ENCODE results near the gene GPR50. TPM values are rescaled to one million over a fixed set of nuclear protein-coding genes. Genes with fewer than 3 reads are reported as not detected.

Gene GPR50
- polyA plus RNA-seq, 4 donors, result not detected

GRCh38 chrX:151183912-151184565, 7.7 kb downstream of the GPR50 start:
- no peak overlapping the region for H3K4me3 ChIP-seq (ENCODE audit: low read depth in 1 of 3, low read length in 3 of 3)
- no peaks in the 10 kb centered on the region for H3K4me1 ChIP-seq (ENCODE audit: control insufficient read depth in 3 of 3, insufficient read depth in 2 of 3, low read depth in 1 of 3, low read length in 2 of 3)
- H3K27me3 ChIP-seq (ENCODE audit: control insufficient read depth in 3 of 3, insufficient read depth in 3 of 3, low read length in 3 of 3), result peaks cover 0 to 16% (median 12%) of the 10 kb centered on the region in 3 donors
- no peak for FAIRE-seq
- H3K36me3 ChIP-seq (ENCODE audit: control insufficient read depth in 3 of 3, insufficient read depth in 2 of 3, low read depth in 1 of 3, low read length in 3 of 3), result no peaks in the 10 kb centered on the region
- no peak for DNase-seq
- H3K27ac ChIP-seq (ENCODE audit: low read depth in 1 of 3, low read length in 2 of 3), result no peak overlapping the region
- no peaks in the 10 kb centered on the region for H3K9me3 ChIP-seq (ENCODE audit: control insufficient read depth in 2 of 2, insufficient read depth in 1 of 2, low read depth in 1 of 2, low read length in 1 of 2)
- WGBS, 3 donors, result 9 to 36% (median 12%) methylated on average over 13 to 14 of the region's 14 CpGs

- 48 to 66% (median 52%) methylated on average over 2 of the region's 2 CpGs for WGBS, 3 donors
- no peaks in the 10 kb centered on the region for H3K4me1 ChIP-seq (ENCODE audit: control insufficient read depth in 3 of 3, insufficient read depth in 2 of 3, low read depth in 1 of 3, low read length in 2 of 3)
- H3K27me3 ChIP-seq (ENCODE audit: control insufficient read depth in 3 of 3, insufficient read depth in 3 of 3, low read length in 3 of 3), result peaks cover 0 to 16% (median 12%) of the 10 kb centered on the region in 3 donors
These were observed 8.3 kb downstream of the GPR50 start for GRCh38 chrX:151184705-151185104.

GRCh38 chrX:151206871-151207270, 30.5 kb downstream of the GPR50 start:
- H3K36me3 ChIP-seq (ENCODE audit: control insufficient read depth in 3 of 3, insufficient read depth in 2 of 3, low read depth in 1 of 3, low read length in 3 of 3), result no peaks in the 10 kb centered on the region
- 46 to 74% (median 49%) methylated on average over 2 of the region's 2 CpGs for WGBS, 3 donors
- no peaks in the 10 kb centered on the region for H3K9me3 ChIP-seq (ENCODE audit: control insufficient read depth in 2 of 2, insufficient read depth in 1 of 2, low read depth in 1 of 2, low read length in 1 of 2)
- FAIRE-seq (no peak), DNase-seq (no peak)
- H3K27ac ChIP-seq (ENCODE audit: low read depth in 1 of 3, low read length in 2 of 3), result no peak overlapping the region
- H3K4me3 ChIP-seq (ENCODE audit: low read depth in 1 of 3, low read length in 3 of 3), result no peak overlapping the region
- no peaks in the 10 kb centered on the region for H3K4me1 ChIP-seq (ENCODE audit: control insufficient read depth in 3 of 3, insufficient read depth in 2 of 3, low read depth in 1 of 3, low read length in 2 of 3)
- no peaks in the 10 kb centered on the region for H3K27me3 ChIP-seq (ENCODE audit: control insufficient read depth in 3 of 3, insufficient read depth in 3 of 3, low read length in 3 of 3)

More at GRCh38 chrX:151184705-151185104, 8.3 kb downstream of the GPR50 start:
- DNase-seq (no peak), FAIRE-seq (no peak)
- no peaks in the 10 kb centered on the region for H3K9me3 ChIP-seq (ENCODE audit: control insufficient read depth in 2 of 2, insufficient read depth in 1 of 2, low read depth in 1 of 2, low read length in 1 of 2)
- H3K27ac ChIP-seq (ENCODE audit: low read depth in 1 of 3, low read length in 2 of 3), result no peak overlapping the region
- no peaks in the 10 kb centered on the region for H3K36me3 ChIP-seq (ENCODE audit: control insufficient read depth in 3 of 3, insufficient read depth in 2 of 3, low read depth in 1 of 3, low read length in 3 of 3)
- no peak overlapping the region for H3K4me3 ChIP-seq (ENCODE audit: low read depth in 1 of 3, low read length in 3 of 3)

GRCh38 chrX:151225843-151226242, 49.5 kb downstream of the GPR50 start:
- H3K9me3 ChIP-seq (ENCODE audit: control insufficient read depth in 2 of 2, insufficient read depth in 1 of 2, low read depth in 1 of 2, low read length in 1 of 2), result no peaks in the 10 kb centered on the region
- FAIRE-seq, result no peak
- H3K36me3 ChIP-seq (ENCODE audit: control insufficient read depth in 3 of 3, insufficient read depth in 2 of 3, low read depth in 1 of 3, low read length in 3 of 3), result no peaks in the 10 kb centered on the region
- peaks cover 0 to 3% (median 2%) of the 10 kb centered on the region in 3 donors for H3K27me3 ChIP-seq (ENCODE audit: control insufficient read depth in 3 of 3, insufficient read depth in 3 of 3, low read length in 3 of 3)
- H3K4me3 ChIP-seq (ENCODE audit: low read depth in 1 of 3, low read length in 3 of 3), result no peak overlapping the region
- H3K27ac ChIP-seq (ENCODE audit: low read depth in 1 of 3, low read length in 2 of 3), result no peak overlapping the region
- no peaks in the 10 kb centered on the region for H3K4me1 ChIP-seq (ENCODE audit: control insufficient read depth in 3 of 3, insufficient read depth in 2 of 3, low read depth in 1 of 3, low read length in 2 of 3)
- WGBS, 3 donors, result 68 to 96% (median 81%) methylated on average over 1 of the region's 1 CpG
- no peak for DNase-seq

- no peak overlapping the region for H3K27ac ChIP-seq (ENCODE audit: low read depth in 1 of 3, low read length in 2 of 3)
- H3K4me1 ChIP-seq (ENCODE audit: control insufficient read depth in 3 of 3, insufficient read depth in 2 of 3, low read depth in 1 of 3, low read length in 2 of 3), result no peaks in the 10 kb centered on the region
- H3K27me3 ChIP-seq (ENCODE audit: control insufficient read depth in 3 of 3, insufficient read depth in 3 of 3, low read length in 3 of 3), result peaks cover 0 to 3% (median 2%) of the 10 kb centered on the region in 3 donors
- H3K36me3 ChIP-seq (ENCODE audit: control insufficient read depth in 3 of 3, insufficient read depth in 2 of 3, low read depth in 1 of 3, low read length in 3 of 3), result no peaks in the 10 kb centered on the region
- H3K9me3 ChIP-seq (ENCODE audit: control insufficient read depth in 2 of 2, insufficient read depth in 1 of 2, low read depth in 1 of 2, low read length in 1 of 2), result no peaks in the 10 kb centered on the region
- DNase-seq (no peak), FAIRE-seq (no peak)
- 70 to 76% (median 76%) methylated on average over 9 of the region's 9 CpGs for WGBS, 3 donors
- H3K4me3 ChIP-seq (ENCODE audit: low read depth in 1 of 3, low read length in 3 of 3), result no peak overlapping the region
These were observed 50.6 kb downstream of the GPR50 start for GRCh38 chrX:151226941-151227340.

- Histone ChIP-seq H3K4me1 (ENCODE audit: control insufficient read depth in 3 of 3, insufficient read depth in 2 of 3, low read depth in 1 of 3, low read length in 2 of 3) (no peaks in the 10 kb centered on the region), H3K36me3 (ENCODE audit: control insufficient read depth in 3 of 3, insufficient read depth in 2 of 3, low read depth in 1 of 3, low read length in 3 of 3) (no peaks in the 10 kb centered on the region), H3K27ac (ENCODE audit: low read depth in 1 of 3, low read length in 2 of 3) (no peak overlapping the region), H3K4me3 (ENCODE audit: low read depth in 1 of 3, low read length in 3 of 3) (no peak overlapping the region), H3K27me3 (ENCODE audit: control insufficient read depth in 3 of 3, insufficient read depth in 3 of 3, low read length in 3 of 3) (peaks cover 0 to 3% (median 2%) of the 10 kb centered on the region in 3 donors), H3K9me3 (ENCODE audit: control insufficient read depth in 2 of 2, insufficient read depth in 1 of 2, low read depth in 1 of 2, low read length in 1 of 2) (no peaks in the 10 kb centered on the region)
- 9 to 61% (median 40%) methylated on average over 21 to 26 of the region's 30 CpGs for WGBS, 3 donors
- FAIRE-seq (no peak), DNase-seq (no peak)
These were observed 51.2 kb downstream of the GPR50 start for GRCh38 chrX:151227627-151228026.

DNA sequence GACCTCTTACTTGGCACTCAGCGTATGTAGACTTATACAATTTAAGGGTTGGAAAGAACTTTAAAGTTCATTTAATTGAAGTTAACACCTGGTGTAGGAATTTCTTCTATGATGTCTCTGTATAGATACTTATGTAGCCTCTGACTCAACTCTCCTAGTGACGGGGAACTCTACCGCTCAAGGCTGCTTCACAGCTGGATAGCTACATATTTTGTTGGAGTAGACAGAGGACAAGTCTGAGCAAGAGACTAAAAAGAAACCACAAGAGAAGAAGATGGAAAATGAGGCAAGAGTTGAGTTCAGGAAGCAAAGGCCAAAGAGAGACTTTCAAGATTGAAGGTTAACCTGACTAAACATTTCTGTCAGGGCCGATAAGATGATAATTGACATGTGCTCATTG, 52.6 kb downstream of the GPR50 start:
- DNase-seq (no peak), FAIRE-seq (no peak)
- H3K36me3 ChIP-seq (ENCODE audit: control insufficient read depth in 3 of 3, insufficient read depth in 2 of 3, low read depth in 1 of 3, low read length in 3 of 3), result no peaks in the 10 kb centered on the region
- no peak overlapping the region for H3K4me3 ChIP-seq (ENCODE audit: low read depth in 1 of 3, low read length in 3 of 3)
- no peak overlapping the region for H3K27ac ChIP-seq (ENCODE audit: low read depth in 1 of 3, low read length in 2 of 3)
- H3K27me3 ChIP-seq (ENCODE audit: control insufficient read depth in 3 of 3, insufficient read depth in 3 of 3, low read length in 3 of 3), result peaks cover 0 to 3% (median 2%) of the 10 kb centered on the region in 3 donors
- WGBS, 3 donors, result 85 to 88% (median 88%) methylated on average over 4 of the region's 4 CpGs
- H3K9me3 ChIP-seq (ENCODE audit: control insufficient read depth in 2 of 2, insufficient read depth in 1 of 2, low read depth in 1 of 2, low read length in 1 of 2), result no peaks in the 10 kb centered on the region
- H3K4me1 ChIP-seq (ENCODE audit: control insufficient read depth in 3 of 3, insufficient read depth in 2 of 3, low read depth in 1 of 3, low read length in 2 of 3), result no peaks in the 10 kb centered on the region

Data from small intestine (tissue), 7 donors.